A673 (cell line): Measurements from ENCODE around the gene TLE1.

Experiments
- CTCF ChIP-seq: fragments of 300-800, 200-600 bp; sonication (generic); conservative IDR thresholded peaks from 2 replicates; pipeline ENCODE4 v1.5.1; 2017; ENCODE audit warnings: low read depth, mild to moderate bottlenecking, antibody characterized with exemption, low read length, moderate library complexity, mixed read lengths
- EZH2 ChIP-seq: fragments of 200-600 bp; sonication (generic); IDR thresholded peaks from 2 replicates; pipeline ENCODE4 v1.6.1; 2017; ENCODE audit warnings: borderline replicate concordance, low read depth, mild to moderate bottlenecking, mixed read lengths, antibody characterized with exemption, low read length; ENCODE audit not compliant: poor library complexity, severe bottlenecking

- TF ChIP-seq CTCF (no peak), EZH2 (no peak)
Observed at GRCh38 chr9:81600631-81601030, 88.7 kb downstream of the TLE1 start.
